Fibroblast of the aortic adventitia (primary cell): ENCODE data around the gene ABCA1. TPM values are rescaled to one million over a fixed set of nuclear protein-coding genes. Genes with fewer than 3 reads are reported as not detected.
"Not testable (repeated sequence)": the region's sequence is repeated elsewhere in the genome, so short reads cannot be mapped to it uniquely, and the experiment has no call there.

Source experiments
- DNase-seq: peaks from one replicate; pipeline ENCODE4 v3.0.0-alpha.2; 2010; ENCODE audit warnings: low read depth
- H3K4me3 ChIP-seq: 2 replicates; pipeline ENCODE4 v1.5.1; 2011; ENCODE audit warnings: low read depth, mild to moderate bottlenecking, control low read depth, low read length, moderate library complexity
- CTCF ChIP-seq: IDR thresholded peaks from 2 replicates; pipeline ENCODE4 v1.5.1; 2011; ENCODE audit warnings: mild to moderate bottlenecking, low read length, control low read depth, inconsistent platforms; ENCODE audit not compliant: insufficient read depth
- total RNA-seq: library from RNA; depleted of rRNA; stranded (reverse); fragments of >200 nt; gene quantifications from 2 replicates; pipeline ENCODE4 v1.2.3, GENCODE V29; 2012; ENCODE audit warnings: low replicate concordance

ABCA1 gene
- total RNA-seq, 1 donor: 40.1 TPM

- DNase-seq: peak; percentile 12
- no peak for TF ChIP-seq CTCF
- no peak overlapping the region for H3K4me3 ChIP-seq
These were observed 71.5 kb downstream of the ABCA1 start for GRCh38 chr9:104856413-104856941.

GRCh38 chr9:104855807-104856206 lies 72.1 kb downstream of the ABCA1 start:
- no peak for DNase-seq
- no peak for TF ChIP-seq CTCF
- no peak overlapping the region for H3K4me3 ChIP-seq

DNA sequence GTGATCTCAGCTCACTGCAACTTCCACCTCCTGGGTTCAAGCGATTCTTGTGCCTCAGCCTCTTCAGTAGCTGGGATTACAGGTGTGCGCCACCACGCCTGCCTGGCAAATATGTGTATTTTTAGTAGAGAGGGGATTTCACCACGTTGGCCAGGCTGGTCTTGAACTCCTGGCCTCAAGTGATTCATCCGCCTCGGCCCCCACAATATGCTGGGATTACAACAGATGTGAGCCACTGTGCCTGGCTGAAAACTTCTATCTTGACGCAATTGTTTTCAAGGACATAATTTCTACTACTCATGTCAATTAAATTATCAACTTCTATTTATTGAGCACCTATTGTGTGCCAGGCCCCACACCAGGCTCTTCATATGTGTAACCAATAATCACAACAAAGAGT lies 72.7 kb downstream of the ABCA1 start:
- H3K4me3 ChIP-seq, DNase-seq: not testable (repeated sequence)

- DNase-seq: no peak
- no peak overlapping the region for H3K4me3 ChIP-seq
- no peak for TF ChIP-seq CTCF
These were observed 73.3 kb downstream of the ABCA1 start for GRCh38 chr9:104854613-104855012.

DNA sequence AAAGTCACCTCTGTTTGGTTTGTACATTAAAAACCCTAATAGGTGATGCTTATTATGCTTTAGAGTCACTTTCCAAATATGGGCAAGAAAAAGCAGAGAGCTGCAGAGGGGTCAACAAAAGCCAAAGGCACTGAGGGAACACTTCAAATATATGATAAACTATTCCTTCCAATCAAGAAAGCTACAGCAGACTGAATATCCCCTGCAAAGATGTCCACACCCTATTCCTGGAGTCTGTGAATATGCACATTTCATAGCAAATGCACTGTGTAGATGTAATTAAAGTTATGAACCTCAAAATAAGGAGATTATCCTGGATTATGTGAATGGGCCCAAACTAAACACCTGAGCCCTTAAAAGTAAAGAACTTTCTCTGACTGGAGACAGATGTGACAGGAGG lies 74.3 kb downstream of the ABCA1 start:
- H3K4me3 ChIP-seq: no peak overlapping the region
- DNase-seq: no peak
- no peak for TF ChIP-seq CTCF

DNA sequence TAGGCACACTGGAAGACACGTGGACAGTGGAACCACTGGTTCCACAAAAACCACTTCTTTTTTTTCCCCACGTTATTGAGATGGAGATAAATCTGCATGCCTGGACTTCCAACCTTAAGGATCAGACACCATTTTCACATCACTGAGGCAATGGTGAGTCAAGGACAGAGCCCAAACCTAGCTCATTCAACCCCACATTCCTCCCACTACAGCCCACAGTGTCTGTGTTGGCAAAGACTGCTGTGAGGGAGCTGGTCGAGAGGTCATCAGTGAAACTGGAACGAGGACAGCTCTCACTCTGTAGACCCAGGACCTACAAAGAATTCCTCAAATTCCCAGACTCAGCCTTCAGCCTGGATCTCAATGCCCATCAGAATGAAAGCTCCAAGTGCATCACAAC lies 74.8 kb downstream of the ABCA1 start:
- no peak overlapping the region for H3K4me3 ChIP-seq
- no peak for DNase-seq
- no peak for TF ChIP-seq CTCF

DNA sequence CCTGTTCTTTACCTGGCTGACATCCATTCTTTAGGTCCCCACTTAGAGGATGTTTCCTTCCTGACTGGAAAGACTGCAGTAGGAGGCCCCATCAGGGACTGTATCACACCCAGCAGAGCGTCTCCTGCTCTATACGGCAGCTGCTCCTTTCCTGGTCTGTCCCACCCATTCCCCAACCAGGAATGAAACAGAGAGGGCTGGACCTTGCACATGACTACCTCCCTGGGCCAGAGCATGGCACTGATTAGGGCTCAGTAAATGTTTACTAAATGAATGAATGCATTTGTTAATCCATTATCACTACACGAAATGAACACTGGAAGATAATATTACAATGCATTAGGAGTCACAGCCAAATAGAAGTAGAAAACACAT lies 76.4 kb downstream of the ABCA1 start:
- no peak for DNase-seq
- no peak overlapping the region for H3K4me3 ChIP-seq
- TF ChIP-seq CTCF: no peak
